Thyroid gland (tissue), 4 donors: ENCODE measurements around the gene GPC1.

Experiments
- CTCF ChIP-seq, 6 experiments: fragments of 200-600 bp in 3 of 6; fragments of 450-650 bp in 3 of 6; sonication (generic) in 3 of 6; IDR thresholded peaks; one replicate each; pipeline ENCODE4 v1.5.1; 2016 to 2019; ENCODE audit warnings: antibody characterized with exemption in 6 of 6, mild to moderate bottlenecking in 2 of 6, inconsistent platforms in 1 of 6, moderate library complexity in 1 of 6
- POLR2A ChIP-seq, 2 donors: fragments of 450-650 bp; IDR thresholded peaks; one replicate each; pipeline ENCODE4 v1.6.1; 2017; ENCODE audit warnings: antibody characterized with exemption in 2 of 2, mild to moderate bottlenecking in 2 of 2, moderate library complexity in 1 of 2

GRCh38 chr2:240511351-240512108 is 76.1 kb downstream of the GPC1 start:
- no peak for TF ChIP-seq CTCF (IDR thresholded peaks at IDR 0.05)
- TF ChIP-seq POLR2A (IDR thresholded peaks at IDR 0.05), result no peak
